CD4-positive, CD25-positive, alpha-beta regulatory T cell (primary cell): ENCODE measurements around the gene TUBB. TPM values are rescaled to one million over a fixed set of nuclear protein-coding genes. Genes with fewer than 3 reads are reported as not detected.
"Not testable (repeated sequence)": the region's sequence is repeated elsewhere in the genome, so short reads cannot be mapped to it uniquely, and the experiment has no call there.

Experiments
- ATAC-seq, 2 donors: fragments of 150-1000 bp; cut with Tn5 transposase; one replicate each; pipeline ENCODE4 v1.10.0; 2021; ENCODE audit warnings: low read depth in 2 of 2, moderate number of reproducible peaks in 2 of 2, moderate library complexity in 1 of 2
- DNase-seq, 3 donors: peaks; one replicate each; pipeline versions ENCODE4 v3.0.0 to v3.0.0-alpha.2; 2012 to 2022; ENCODE audit warnings: mixed read lengths in 1 of 3
- H3K27ac ChIP-seq: one replicate; pipeline ENCODE4 v1.7.0; 2013; ENCODE audit warnings: mild to moderate bottlenecking, low read length; ENCODE audit not compliant: insufficient read depth, poor library complexity, severe bottlenecking
- H3K27me3 ChIP-seq: one replicate; pipeline ENCODE4 v1.7.0; 2013; ENCODE audit warnings: low read length; ENCODE audit not compliant: control insufficient read depth, insufficient read depth
- H3K36me3 ChIP-seq: one replicate; pipeline ENCODE4 v1.7.0; 2013; ENCODE audit warnings: mild to moderate bottlenecking, low read length, moderate library complexity; ENCODE audit not compliant: control insufficient read depth, insufficient read depth
- H3K4me1 ChIP-seq: 2 replicates; pipeline ENCODE4 v1.7.0; 2013; ENCODE audit warnings: mild to moderate bottlenecking, low read length; ENCODE audit not compliant: insufficient read depth, control insufficient read depth, poor library complexity, severe bottlenecking
- H3K4me3 ChIP-seq: one replicate; pipeline ENCODE4 v1.7.0; 2013; ENCODE audit warnings: low read depth, mild to moderate bottlenecking, low read length, moderate library complexity
- H3K9me3 ChIP-seq, 2 experiments: 1 replicate in 1 of 2; 2 replicates in 1 of 2; pipeline ENCODE4 v1.7.0; 2013; ENCODE audit warnings: low read length in 2 of 2, mild to moderate bottlenecking in 1 of 2, moderate library complexity in 1 of 2; ENCODE audit not compliant: control insufficient read depth in 2 of 2
- H3K27ac Mint-ChIP-seq, 3 donors: one replicate each; pipeline ENCODE4 v1.8.0; 2020 to 2022; ENCODE audit warnings: mild to moderate bottlenecking in 3 of 3, mixed read lengths in 3 of 3, moderate library complexity in 2 of 3
- H3K27me3 Mint-ChIP-seq: one replicate; pipeline ENCODE4 v1.8.0; 2022; ENCODE audit warnings: mild to moderate bottlenecking, mixed read lengths
- H3K36me3 Mint-ChIP-seq: one replicate; pipeline ENCODE4 v1.8.0; 2020; ENCODE audit warnings: mixed read lengths
- H3K4me1 Mint-ChIP-seq, 4 donors: one replicate each; pipeline ENCODE4 v1.8.0; 2020 to 2022; ENCODE audit warnings: mixed read lengths in 4 of 4, mild to moderate bottlenecking in 1 of 4
- H3K4me3 Mint-ChIP-seq, 4 donors: one replicate each; pipeline ENCODE4 v1.8.0; 2020 to 2022; ENCODE audit warnings: mild to moderate bottlenecking in 4 of 4, mixed read lengths in 4 of 4, moderate library complexity in 3 of 4
- H3K9me3 Mint-ChIP-seq, 7 donors: one replicate each; pipeline ENCODE4 v1.8.0; 2020 to 2022; ENCODE audit warnings: mixed read lengths in 7 of 7, mild to moderate bottlenecking in 3 of 7, moderate library complexity in 2 of 7
- polyA plus RNA-seq, 4 donors: library from polyadenylated mRNA; unstranded; fragments of 300-500 nt; fragmentation: Illumina TruSeq; gene quantifications; one replicate each; pipeline ENCODE4 v1.2.3, GENCODE V29; 2021
- total RNA-seq: library from RNA; stranded (reverse); gene quantifications from one replicate; pipeline ENCODE4 v1.2.3, GENCODE V29; 2022

TUBB gene
- total and polyA plus RNA-seq, 5 donors from 2014 or later: 119 to 158 (median 134) TPM

GRCh38 chr6:30723159-30723842, 3.1 kb downstream of the TUBB start:
- H3K9me3 ChIP-seq, H3K9me3 Mint-ChIP-seq, H3K4me3 ChIP-seq, DNase-seq, ATAC-seq, H3K27me3 ChIP-seq, H3K27me3 Mint-ChIP-seq: not testable (repeated sequence)
- Mint-ChIP-seq H3K27ac (peak overlapping the region; percentile 59 to 98 (median 91)), H3K4me1 (peaks cover 21 to 64% (median 43%) of the 10 kb centered on the region in 4 donors), H3K36me3 (peaks cover 24% of the 10 kb centered on the region), H3K4me3 (peak overlapping the region; percentile 98 to 99 (median 99))
- Histone ChIP-seq H3K36me3 (peaks cover 38% of the 10 kb centered on the region), H3K27ac (peak overlapping the region; percentile 94), H3K4me1 (peaks cover 36% of the 10 kb centered on the region)

GRCh38 chr6:30723843-30724741, 3.9 kb downstream of the TUBB start:
- not testable (repeated sequence) for H3K9me3 ChIP-seq, H3K4me3 ChIP-seq, H3K9me3 Mint-ChIP-seq, H3K27me3 Mint-ChIP-seq, ATAC-seq, DNase-seq, H3K27me3 ChIP-seq
- peaks cover 38% of the 10 kb centered on the region for H3K36me3 ChIP-seq
- H3K4me3 Mint-ChIP-seq: peak overlapping the region; percentile 27 to 99 (median 45)
- peak overlapping the region; percentile 52 to 67 (median 59) for H3K27ac Mint-ChIP-seq
- H3K4me1 ChIP-seq: peaks cover 33% of the 10 kb centered on the region
- peaks cover 24% of the 10 kb centered on the region for H3K36me3 Mint-ChIP-seq
- H3K4me1 Mint-ChIP-seq: peaks cover 21 to 57% (median 39%) of the 10 kb centered on the region in 4 donors
- peak overlapping the region; percentile 52 for H3K27ac ChIP-seq

- Histone ChIP-seq H3K36me3 (peaks cover 38% of the 10 kb centered on the region), H3K27ac (peak overlapping the region; percentile 52)
- peaks cover 15 to 52% (median 33%) of the 10 kb centered on the region in 4 donors for H3K4me1 Mint-ChIP-seq
Measured at GRCh38 chr6:30724906-30725667, 4.9 kb downstream of the TUBB start.

GRCh38 chr6:30725713-30726505, 5.8 kb downstream of the TUBB start:
- H3K4me1 ChIP-seq: peaks cover 38% of the 10 kb centered on the region
- H3K9me3 ChIP-seq: no peaks in the 10 kb centered on the region
- H3K4me3 ChIP-seq: no peak overlapping the region
- no peaks in the 10 kb centered on the region for H3K27me3 ChIP-seq
- Mint-ChIP-seq H3K27me3 (peaks cover 4% of the 10 kb centered on the region), H3K4me3 (peak overlapping the region in 1 of 4 donors; percentile 61), H3K4me1 (peaks cover 14 to 60% (median 35%) of the 10 kb centered on the region in 4 donors), H3K36me3 (peaks cover 24% of the 10 kb centered on the region), H3K9me3 (peaks cover 0 to 1% (median 0%) of the 10 kb centered on the region in 7 donors), H3K27ac (peak overlapping the region in 1 of 3 donors; percentile 78)
- DNase-seq (no peak), ATAC-seq (no peak)
- peak overlapping the region; percentile 52 for H3K27ac ChIP-seq
- H3K36me3 ChIP-seq: peaks cover 38% of the 10 kb centered on the region

More at GRCh38 chr6:30724906-30725667, 4.9 kb downstream of the TUBB start:
- Mint-ChIP-seq H3K27ac (peak overlapping the region in 2 of 3 donors; percentile 23 to 67), H3K4me3 (peak overlapping the region in 2 of 4 donors; percentile 61), H3K27me3 (peaks cover 8% of the 10 kb centered on the region), H3K9me3 (peaks cover 0 to 1% (median 0%) of the 10 kb centered on the region in 7 donors), H3K36me3 (peaks cover 24% of the 10 kb centered on the region)
- H3K9me3 ChIP-seq: no peaks in the 10 kb centered on the region
- ATAC-seq (no peak), DNase-seq (no peak)
- no peaks in the 10 kb centered on the region for H3K27me3 ChIP-seq
- H3K4me1 ChIP-seq: peaks cover 30% of the 10 kb centered on the region
- H3K4me3 ChIP-seq: no peak overlapping the region

- Mint-ChIP-seq H3K27me3 (no peaks in the 10 kb centered on the region), H3K4me3 (peak overlapping the region in 1 of 4 donors; percentile 69), H3K36me3 (peaks cover 24% of the 10 kb centered on the region), H3K27ac (peak overlapping the region in 1 of 3 donors; percentile 55), H3K4me1 (peaks cover 14 to 62% (median 34%) of the 10 kb centered on the region in 4 donors), H3K9me3 (no peaks in the 10 kb centered on the region)
- Histone ChIP-seq H3K4me1 (peaks cover 36% of the 10 kb centered on the region), H3K27me3 (no peaks in the 10 kb centered on the region), H3K4me3 (no peak overlapping the region), H3K27ac (peak overlapping the region; percentile 23), H3K36me3 (peaks cover 38% of the 10 kb centered on the region), H3K9me3 (no peaks in the 10 kb centered on the region)
- ATAC-seq: no peak
- DNase-seq: no peak
Measured at GRCh38 chr6:30726506-30727413, 6.6 kb downstream of the TUBB start.

- Mint-ChIP-seq H3K4me1 (peaks cover 8 to 57% (median 28%) of the 10 kb centered on the region in 4 donors), H3K27ac (peak overlapping the region; percentile 44 to 92 (median 71)), H3K4me3 (peak overlapping the region in 2 of 4 donors; percentile 21 to 54), H3K9me3 (no peaks in the 10 kb centered on the region), H3K27me3 (no peaks in the 10 kb centered on the region), H3K36me3 (peaks cover 23% of the 10 kb centered on the region)
- H3K27ac ChIP-seq: peak overlapping the region; percentile 2
- H3K9me3 ChIP-seq: no peaks in the 10 kb centered on the region
- no peak overlapping the region for H3K4me3 ChIP-seq
- ATAC-seq (no peak), DNase-seq (no peak)
- H3K4me1 ChIP-seq: peaks cover 23% of the 10 kb centered on the region
- no peaks in the 10 kb centered on the region for H3K27me3 ChIP-seq
- peaks cover 34% of the 10 kb centered on the region for H3K36me3 ChIP-seq
Measured at GRCh38 chr6:30727920-30728553, 7.9 kb downstream of the TUBB start.
